HepG2 (cell line): ENCODE measurements around the gene SOWAHA. TPM values are rescaled to one million over a fixed set of nuclear protein-coding genes. Genes with fewer than 3 reads are reported as not detected.
A peak's percentile ranks its signal among the peaks of the same experiment; 100 is the strongest.

Experiments used
- ATF6 ChIP-seq: sonication (generic); formaldehyde crosslinking; conservative IDR thresholded peaks from 2 replicates; pipeline ENCODE4 v1.4.0; 2020; ENCODE audit warnings: missing genetic modification reagents
- HMGXB4 ChIP-seq, 2 experiments: sonication (generic) in 1 of 2; formaldehyde crosslinking in 1 of 2; IDR thresholded peaks; 2 replicates each; pipeline versions ENCODE4 v1.4.0 to v1.6.1; 2018 to 2020; ENCODE audit warnings: missing genetic modification reagents in 2 of 2, borderline replicate concordance in 1 of 2, low read depth in 1 of 2, mild to moderate bottlenecking in 1 of 2, missing biosample characterization in 1 of 2
- HNF1B ChIP-seq: sonication (generic); formaldehyde crosslinking; IDR thresholded peaks from 2 replicates; pipeline ENCODE4 v1.5.1; 2020; ENCODE audit warnings: mild to moderate bottlenecking, moderate library complexity, missing genetic modification reagents
- JARID2 ChIP-seq: sonication (generic); formaldehyde crosslinking; IDR thresholded peaks from 2 replicates; pipeline ENCODE4 v1.8.1; 2023; ENCODE audit warnings: missing genetic modification reagents, inconsistent platforms; ENCODE audit not compliant: insufficient replicate concordance
- MTF1 ChIP-seq: sonication (generic); formaldehyde crosslinking; IDR thresholded peaks from 2 replicates; pipeline ENCODE4 v1.5.0; 2020; ENCODE audit warnings: missing genetic modification reagents
- MYNN ChIP-seq: sonication (generic); formaldehyde crosslinking; IDR thresholded peaks from 2 replicates; pipeline ENCODE4 v1.4.0; 2020; ENCODE audit warnings: mild to moderate bottlenecking, low read depth, missing genetic modification reagents
- THYN1 ChIP-seq: sonication (generic); formaldehyde crosslinking; IDR thresholded peaks from 2 replicates; pipeline ENCODE4 v1.8.1; 2023; ENCODE audit warnings: low read depth, mild to moderate bottlenecking, moderate library complexity, missing genetic modification reagents, borderline replicate concordance
- ZFAT ChIP-seq: sonication (generic); formaldehyde crosslinking; conservative IDR thresholded peaks from 2 replicates; pipeline ENCODE4 v1.8.1; 2023; ENCODE audit warnings: missing genetic modification reagents, inconsistent platforms
- ZNF263 ChIP-seq: sonication (generic); formaldehyde crosslinking; IDR thresholded peaks from 2 replicates; pipeline ENCODE4 v1.4.0; 2020; ENCODE audit warnings: missing genetic modification reagents
- ZNF333 ChIP-seq: sonication (generic); formaldehyde crosslinking; IDR thresholded peaks from 2 replicates; pipeline ENCODE4 v1.4.0; 2020; ENCODE audit warnings: mild to moderate bottlenecking, missing genetic modification reagents, borderline replicate concordance
- ZNF674 ChIP-seq: sonication (generic); formaldehyde crosslinking; IDR thresholded peaks from 2 replicates; pipeline ENCODE4 v1.5.0; 2020; ENCODE audit warnings: low read depth, mild to moderate bottlenecking, missing genetic modification reagents
- polyA plus RNA-seq, 8 experiments: library from polyadenylated mRNA; depleted of rRNA in 3 of 8; stranded (reverse) in 7 of 8; unstranded in 1 of 8; fragments of >200 nt; fragmentation: Illumina TruSeq in 4 of 8; extraction: Trizol in 4 of 8; gene quantifications; 2 replicates each; pipeline versions ENCODE4 v1.2.1 to v1.2.3, GENCODE V29; 2011 to 2016; ENCODE audit warnings: low read depth in 4 of 8, missing spikeins in 1 of 8, mixed read lengths in 1 of 8; ENCODE audit not compliant: insufficient read depth in 1 of 8
- total RNA-seq, 5 experiments: library from RNA; depleted of rRNA; stranded (reverse); fragments of >200 nt; fragmentation: Illumina TruSeq; extraction: Trizol; gene quantifications; 2 replicates each; pipeline ENCODE4 v1.2.3, GENCODE V29; 2016; ENCODE audit warnings: low read depth in 1 of 5
- TF ChIP-seq, protein P1 (sequence below): sonication (generic); formaldehyde crosslinking; IDR thresholded peaks from 2 replicates; pipeline ENCODE4 v1.5.0; 2020; ENCODE audit warnings: missing genetic modification reagents, mild to moderate bottlenecking, borderline replicate concordance
- TF ChIP-seq, protein P2 (sequence below): sonication (generic); formaldehyde crosslinking; IDR thresholded peaks from 2 replicates; pipeline ENCODE4 v1.4.0; 2020; ENCODE audit warnings: missing genetic modification reagents
- TF ChIP-seq, protein P3 (sequence below), 2 experiments: IDR thresholded peaks; 2 replicates each; pipeline ENCODE4 v1.6.1; 2011 to 2012; ENCODE audit warnings: low read length in 2 of 2, borderline replicate concordance in 1 of 2, low read depth in 1 of 2, mild to moderate bottlenecking in 1 of 2, moderate library complexity in 1 of 2

The SOWAHA gene
- total and polyA plus RNA-seq, 2 of the 13 experiments (the other 11 are each of a cell fraction or from before 2014, with no cell fraction given), result 0.95 to 1.9 TPM

- TF ChIP-seq HMGXB4 (CRISPR knock-in tag; IDR thresholded peaks at IDR 0.05; ENCODE audit: borderline replicate concordance in 1 of 2, low read depth in 1 of 2) (0 out of 4 replicates have a peak, but pooled peaks of 1 of the 2 experiments have one; percentile 26), ZNF263 (no peak), HNF1B (0 out of 2 replicates have a peak, but pooled peaks have one; percentile 17), MYNN (CRISPR knock-in tag) (no peak), ZNF333 (CRISPR knock-in tag) (no peak), THYN1 (CRISPR knock-in tag) (no peak), ZNF674 (CRISPR knock-in tag) (no peak), ATF6 (CRISPR knock-in tag) (no peak), ZFAT (CRISPR knock-in tag) (no peak), MTF1 (CRISPR knock-in tag) (no peak), JARID2 (CRISPR knock-in tag) (no peak)
- TF ChIP-seq, protein P1, sequence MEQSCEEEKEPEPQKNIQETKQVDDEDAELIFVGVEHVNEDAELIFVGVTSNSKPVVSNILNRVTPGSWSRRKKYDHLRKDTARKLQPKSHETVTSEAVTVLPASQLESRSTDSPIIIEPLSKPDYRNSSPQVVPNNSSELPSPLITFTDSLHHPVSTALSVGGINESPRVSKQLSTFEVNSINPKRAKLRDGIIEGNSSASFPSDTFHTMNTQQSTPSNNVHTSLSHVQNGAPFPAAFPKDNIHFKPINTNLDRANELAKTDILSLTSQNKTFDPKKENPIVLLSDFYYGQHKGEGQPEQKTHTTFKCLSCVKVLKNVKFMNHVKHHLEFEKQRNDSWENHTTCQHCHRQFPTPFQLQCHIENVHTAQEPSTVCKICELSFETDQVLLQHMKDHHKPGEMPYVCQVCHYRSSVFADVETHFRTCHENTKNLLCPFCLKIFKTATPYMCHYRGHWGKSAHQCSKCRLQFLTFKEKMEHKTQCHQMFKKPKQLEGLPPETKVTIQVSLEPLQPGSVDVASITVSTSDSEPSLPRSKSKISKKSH (CRISPR knock-in tag), result no peak
- TF ChIP-seq, protein P2, sequence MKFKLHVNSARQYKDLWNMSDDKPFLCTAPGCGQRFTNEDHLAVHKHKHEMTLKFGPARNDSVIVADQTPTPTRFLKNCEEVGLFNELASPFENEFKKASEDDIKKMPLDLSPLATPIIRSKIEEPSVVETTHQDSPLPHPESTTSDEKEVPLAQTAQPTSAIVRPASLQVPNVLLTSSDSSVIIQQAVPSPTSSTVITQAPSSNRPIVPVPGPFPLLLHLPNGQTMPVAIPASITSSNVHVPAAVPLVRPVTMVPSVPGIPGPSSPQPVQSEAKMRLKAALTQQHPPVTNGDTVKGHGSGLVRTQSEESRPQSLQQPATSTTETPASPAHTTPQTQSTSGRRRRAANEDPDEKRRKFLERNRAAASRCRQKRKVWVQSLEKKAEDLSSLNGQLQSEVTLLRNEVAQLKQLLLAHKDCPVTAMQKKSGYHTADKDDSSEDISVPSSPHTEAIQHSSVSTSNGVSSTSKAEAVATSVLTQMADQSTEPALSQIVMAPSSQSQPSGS (CRISPR knock-in tag), result peak; percentile 43; the same call in 1 of the 2 replicates
- TF ChIP-seq, protein P3, sequence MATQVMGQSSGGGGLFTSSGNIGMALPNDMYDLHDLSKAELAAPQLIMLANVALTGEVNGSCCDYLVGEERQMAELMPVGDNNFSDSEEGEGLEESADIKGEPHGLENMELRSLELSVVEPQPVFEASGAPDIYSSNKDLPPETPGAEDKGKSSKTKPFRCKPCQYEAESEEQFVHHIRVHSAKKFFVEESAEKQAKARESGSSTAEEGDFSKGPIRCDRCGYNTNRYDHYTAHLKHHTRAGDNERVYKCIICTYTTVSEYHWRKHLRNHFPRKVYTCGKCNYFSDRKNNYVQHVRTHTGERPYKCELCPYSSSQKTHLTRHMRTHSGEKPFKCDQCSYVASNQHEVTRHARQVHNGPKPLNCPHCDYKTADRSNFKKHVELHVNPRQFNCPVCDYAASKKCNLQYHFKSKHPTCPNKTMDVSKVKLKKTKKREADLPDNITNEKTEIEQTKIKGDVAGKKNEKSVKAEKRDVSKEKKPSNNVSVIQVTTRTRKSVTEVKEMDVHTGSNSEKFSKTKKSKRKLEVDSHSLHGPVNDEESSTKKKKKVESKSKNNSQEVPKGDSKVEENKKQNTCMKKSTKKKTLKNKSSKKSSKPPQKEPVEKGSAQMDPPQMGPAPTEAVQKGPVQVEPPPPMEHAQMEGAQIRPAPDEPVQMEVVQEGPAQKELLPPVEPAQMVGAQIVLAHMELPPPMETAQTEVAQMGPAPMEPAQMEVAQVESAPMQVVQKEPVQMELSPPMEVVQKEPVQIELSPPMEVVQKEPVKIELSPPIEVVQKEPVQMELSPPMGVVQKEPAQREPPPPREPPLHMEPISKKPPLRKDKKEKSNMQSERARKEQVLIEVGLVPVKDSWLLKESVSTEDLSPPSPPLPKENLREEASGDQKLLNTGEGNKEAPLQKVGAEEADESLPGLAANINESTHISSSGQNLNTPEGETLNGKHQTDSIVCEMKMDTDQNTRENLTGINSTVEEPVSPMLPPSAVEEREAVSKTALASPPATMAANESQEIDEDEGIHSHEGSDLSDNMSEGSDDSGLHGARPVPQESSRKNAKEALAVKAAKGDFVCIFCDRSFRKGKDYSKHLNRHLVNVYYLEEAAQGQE (IDR thresholded peaks at IDR 0.05; ENCODE audit: borderline replicate concordance in 1 of 2, low read depth in 1 of 2, low read length in 2 of 2), result no peak
These were observed 35.7 kb upstream of the SOWAHA start, which contains the start of gene SEPTIN8 (continued) for GRCh38 chr5:132777209-132778069.
